GM12865 (cell line): ENCODE results near the gene SLC24A3.

Experiments
- DNase-seq: peaks from one replicate; pipeline ENCODE4 v3.0.0; 2010; ENCODE audit warnings: low read depth
- H3K4me3 ChIP-seq: 2 replicates; pipeline ENCODE4 v1.5.1; 2011; ENCODE audit warnings: mild to moderate bottlenecking, low read depth, low read length, control low read depth
- TF ChIP-seq, protein P1 (sequence below): IDR thresholded peaks from 2 replicates; pipeline ENCODE4 v1.5.1; 2011; ENCODE audit warnings: low read length, control low read depth, low read depth, inconsistent platforms; ENCODE audit not compliant: insufficient read depth; ENCODE audit errors: missing control alignments

SLC24A3 gene

DNA sequence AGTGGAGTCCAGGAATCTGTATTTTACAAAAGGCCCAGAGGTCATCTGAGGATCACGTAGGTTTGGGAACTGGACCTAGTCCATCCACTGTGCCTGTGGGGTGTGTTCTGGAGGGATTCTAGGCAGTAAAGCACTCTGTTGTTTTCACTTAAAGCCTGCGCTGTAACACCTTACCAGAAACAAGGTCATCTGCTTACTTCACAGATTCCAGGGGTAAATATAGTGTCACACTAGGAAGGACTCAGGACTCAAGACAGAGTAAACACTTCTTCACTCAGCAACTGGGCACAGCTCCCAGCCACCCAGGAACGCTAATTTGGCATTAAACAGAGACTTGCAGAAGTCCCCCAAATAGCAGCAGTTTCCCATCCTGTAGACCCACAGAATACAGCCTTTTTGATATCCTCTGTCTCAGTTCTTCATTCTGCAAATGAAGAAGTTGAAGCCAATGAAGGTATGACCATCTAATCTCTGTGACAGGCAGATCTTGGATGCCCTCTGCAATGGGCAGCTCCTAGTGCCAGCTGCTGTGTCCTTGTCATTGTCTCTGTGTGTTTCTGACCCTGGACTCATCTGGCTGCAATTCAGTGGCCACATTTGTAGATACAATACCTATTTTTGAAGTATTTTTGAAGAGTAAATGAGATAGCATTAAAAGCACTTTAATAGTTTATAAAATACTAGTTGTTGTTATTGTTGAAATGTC is 129.1 kb downstream of the SLC24A3 start:
- TF ChIP-seq, protein P1, sequence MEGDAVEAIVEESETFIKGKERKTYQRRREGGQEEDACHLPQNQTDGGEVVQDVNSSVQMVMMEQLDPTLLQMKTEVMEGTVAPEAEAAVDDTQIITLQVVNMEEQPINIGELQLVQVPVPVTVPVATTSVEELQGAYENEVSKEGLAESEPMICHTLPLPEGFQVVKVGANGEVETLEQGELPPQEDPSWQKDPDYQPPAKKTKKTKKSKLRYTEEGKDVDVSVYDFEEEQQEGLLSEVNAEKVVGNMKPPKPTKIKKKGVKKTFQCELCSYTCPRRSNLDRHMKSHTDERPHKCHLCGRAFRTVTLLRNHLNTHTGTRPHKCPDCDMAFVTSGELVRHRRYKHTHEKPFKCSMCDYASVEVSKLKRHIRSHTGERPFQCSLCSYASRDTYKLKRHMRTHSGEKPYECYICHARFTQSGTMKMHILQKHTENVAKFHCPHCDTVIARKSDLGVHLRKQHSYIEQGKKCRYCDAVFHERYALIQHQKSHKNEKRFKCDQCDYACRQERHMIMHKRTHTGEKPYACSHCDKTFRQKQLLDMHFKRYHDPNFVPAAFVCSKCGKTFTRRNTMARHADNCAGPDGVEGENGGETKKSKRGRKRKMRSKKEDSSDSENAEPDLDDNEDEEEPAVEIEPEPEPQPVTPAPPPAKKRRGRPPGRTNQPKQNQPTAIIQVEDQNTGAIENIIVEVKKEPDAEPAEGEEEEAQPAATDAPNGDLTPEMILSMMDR, result no peak

DNA sequence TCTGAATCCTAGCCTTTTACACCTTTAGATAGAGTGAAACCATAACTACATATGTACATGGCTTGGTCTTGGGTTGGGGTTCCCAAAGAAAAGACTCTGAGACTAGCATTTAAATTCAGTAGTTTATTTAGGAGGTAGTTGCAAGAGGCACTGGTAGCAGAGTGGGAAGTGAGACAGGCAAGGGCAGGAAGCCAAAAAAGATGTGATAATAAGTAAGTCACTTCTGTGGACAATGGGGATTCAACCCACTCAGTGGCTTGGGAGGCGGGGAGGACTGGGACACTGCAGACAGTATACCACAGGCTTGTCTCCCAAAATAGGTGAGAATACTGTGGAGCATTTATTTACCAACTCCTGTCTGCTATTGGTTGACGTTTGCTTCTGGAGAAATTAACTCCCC is 131.9 kb downstream of the SLC24A3 start:
- TF ChIP-seq, protein P1, result no peak
- no peak overlapping the region for H3K4me3 ChIP-seq
- DNase-seq, result no peak

More for the DNA sequence above, 129.1 kb downstream of the SLC24A3 start:
- H3K4me3 ChIP-seq, result no peak overlapping the region
- no peak for DNase-seq

DNA sequence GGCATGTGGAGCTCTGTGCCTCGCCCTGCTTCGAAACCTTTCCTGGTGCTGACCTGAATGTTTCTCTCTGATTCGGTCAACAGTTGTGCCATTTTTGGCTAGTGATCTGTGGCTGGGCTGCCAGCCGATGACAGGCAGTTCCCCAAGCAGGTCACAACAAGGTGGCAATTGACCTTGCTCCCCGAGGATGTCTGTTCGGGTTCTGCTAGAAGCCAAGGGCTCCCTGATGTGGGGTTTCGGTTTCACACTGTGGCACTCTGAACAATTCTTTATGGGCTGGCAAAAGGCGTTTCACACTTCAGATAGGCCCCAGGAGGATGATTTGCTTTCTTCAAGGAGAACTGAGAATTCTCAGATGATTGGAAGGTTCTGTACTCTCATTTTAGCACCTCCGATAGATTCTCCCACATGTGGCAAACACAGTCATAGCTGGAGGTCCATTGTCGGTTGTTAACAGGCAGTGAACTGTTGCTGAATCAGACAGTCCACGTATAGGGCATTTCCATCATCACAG is 135.6 kb downstream of the SLC24A3 start:
- no peak overlapping the region for H3K4me3 ChIP-seq
- peak; percentile 75 for DNase-seq
- TF ChIP-seq, protein P1, result no peak

DNA sequence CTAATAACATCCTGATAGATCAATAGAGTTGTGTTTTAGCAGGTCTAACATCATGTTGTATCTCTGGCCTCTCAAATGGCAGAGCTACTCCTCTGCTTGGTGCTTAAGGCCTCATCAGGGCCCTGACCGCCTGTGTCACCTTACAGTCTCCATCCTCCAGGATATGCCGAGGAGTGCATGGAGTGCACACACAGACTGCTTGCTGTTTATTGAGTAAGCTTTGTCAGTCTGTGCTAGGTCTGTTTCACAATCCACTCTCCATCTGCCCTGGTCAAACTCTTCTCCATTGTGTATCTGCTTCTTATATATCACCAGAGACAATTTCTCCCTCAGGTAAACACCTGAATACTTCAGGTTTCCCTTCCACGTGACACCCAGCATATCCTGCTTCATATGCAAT is 136.1 kb downstream of the SLC24A3 start:
- TF ChIP-seq, protein P1, result no peak
- H3K4me3 ChIP-seq, result no peak overlapping the region
- DNase-seq, result no peak

DNA sequence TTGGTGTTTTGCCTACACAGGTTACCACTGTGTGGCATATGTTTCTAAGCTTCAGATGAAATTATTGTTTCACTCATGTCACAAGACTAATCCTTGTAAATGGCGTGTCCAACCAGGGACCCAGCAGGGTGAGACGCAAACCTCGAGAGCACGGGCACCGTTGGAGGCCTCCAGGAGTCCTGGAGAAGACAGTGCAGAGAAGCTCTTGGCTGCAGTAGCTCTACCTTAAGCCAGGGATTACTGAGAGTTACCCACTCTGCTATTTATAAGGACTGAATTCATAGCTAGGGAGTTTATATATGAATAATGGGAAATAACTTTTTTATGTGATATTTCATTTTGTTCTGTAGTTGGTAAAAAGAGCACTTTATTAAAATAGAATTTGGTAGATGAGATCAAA is 137.4 kb downstream of the SLC24A3 start:
- no peak overlapping the region for H3K4me3 ChIP-seq
- TF ChIP-seq, protein P1, result no peak
- DNase-seq, result no peak

DNA sequence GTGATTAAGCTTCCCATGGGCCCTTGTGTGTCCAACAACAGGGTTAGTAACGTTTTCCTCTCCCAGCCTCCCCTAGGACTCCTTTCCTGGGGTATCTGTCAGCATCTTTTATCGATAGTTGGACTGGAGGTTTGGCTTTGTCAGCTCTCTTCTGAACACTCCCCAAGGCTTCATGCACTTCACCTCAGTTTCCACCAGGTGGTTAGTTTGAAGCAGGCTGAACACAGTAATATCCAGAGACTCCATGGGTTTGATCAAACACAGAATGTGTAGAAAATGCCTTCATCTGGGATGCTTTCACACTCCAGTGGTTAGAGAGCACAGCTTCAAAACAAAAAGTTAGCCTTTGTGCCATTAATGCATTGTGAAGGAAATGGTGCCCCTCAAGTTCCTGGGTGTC is 139.1 kb downstream of the SLC24A3 start:
- no peak for DNase-seq
- no peak overlapping the region for H3K4me3 ChIP-seq
- TF ChIP-seq, protein P1, result no peak

DNA sequence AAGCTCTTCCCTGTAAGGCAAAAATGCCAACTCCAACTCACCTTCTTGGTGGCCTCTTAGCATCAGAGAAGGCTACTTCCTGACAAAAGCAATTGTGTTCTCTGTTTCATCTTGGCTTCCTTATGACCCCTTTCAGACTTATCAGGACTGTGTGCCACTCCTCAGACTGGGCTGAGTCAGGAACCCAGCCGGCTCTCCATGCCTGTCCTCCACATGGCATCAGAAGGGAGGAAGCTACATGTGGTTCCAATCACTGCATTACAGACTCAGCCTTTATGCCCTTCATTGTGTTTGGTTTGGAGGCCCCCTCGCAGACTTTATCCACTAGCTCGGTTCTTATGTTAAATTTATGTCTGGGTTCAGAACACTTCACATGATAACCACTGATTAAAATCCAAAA is 142.5 kb downstream of the SLC24A3 start:
- TF ChIP-seq, protein P1, result no peak
- no peak overlapping the region for H3K4me3 ChIP-seq
- no peak for DNase-seq
